ENCODE results near the gene PAPSS1.

The PAPSS1 gene

DNA sequence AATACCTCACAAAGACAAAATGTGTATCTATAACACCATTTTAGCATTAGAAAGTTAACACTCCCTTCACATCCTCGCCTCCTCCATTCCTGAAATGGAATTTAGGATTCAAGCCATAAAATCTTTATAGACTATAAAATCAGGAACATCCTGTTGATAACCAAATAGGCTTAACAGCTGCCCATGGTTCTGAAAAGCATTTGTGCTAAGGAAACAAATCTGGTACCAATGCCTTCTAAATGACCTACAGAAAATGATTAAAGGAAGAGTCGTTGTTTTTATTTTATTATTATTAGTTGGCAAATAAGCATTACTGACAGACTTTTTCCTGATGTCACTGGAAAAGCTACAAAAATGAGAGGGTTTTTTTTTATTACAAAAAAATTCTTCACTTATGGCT lies 79.8 kb downstream of the PAPSS1 start:
- no peak overlapping the region for H3K4me3 ChIP-seq (replicated peaks; ENCODE audit: low read depth, low read length)
- TF ChIP-seq, protein P1, sequence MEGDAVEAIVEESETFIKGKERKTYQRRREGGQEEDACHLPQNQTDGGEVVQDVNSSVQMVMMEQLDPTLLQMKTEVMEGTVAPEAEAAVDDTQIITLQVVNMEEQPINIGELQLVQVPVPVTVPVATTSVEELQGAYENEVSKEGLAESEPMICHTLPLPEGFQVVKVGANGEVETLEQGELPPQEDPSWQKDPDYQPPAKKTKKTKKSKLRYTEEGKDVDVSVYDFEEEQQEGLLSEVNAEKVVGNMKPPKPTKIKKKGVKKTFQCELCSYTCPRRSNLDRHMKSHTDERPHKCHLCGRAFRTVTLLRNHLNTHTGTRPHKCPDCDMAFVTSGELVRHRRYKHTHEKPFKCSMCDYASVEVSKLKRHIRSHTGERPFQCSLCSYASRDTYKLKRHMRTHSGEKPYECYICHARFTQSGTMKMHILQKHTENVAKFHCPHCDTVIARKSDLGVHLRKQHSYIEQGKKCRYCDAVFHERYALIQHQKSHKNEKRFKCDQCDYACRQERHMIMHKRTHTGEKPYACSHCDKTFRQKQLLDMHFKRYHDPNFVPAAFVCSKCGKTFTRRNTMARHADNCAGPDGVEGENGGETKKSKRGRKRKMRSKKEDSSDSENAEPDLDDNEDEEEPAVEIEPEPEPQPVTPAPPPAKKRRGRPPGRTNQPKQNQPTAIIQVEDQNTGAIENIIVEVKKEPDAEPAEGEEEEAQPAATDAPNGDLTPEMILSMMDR (IDR thresholded peaks at IDR 0.05; ENCODE audit: low read depth, low read length, missing control alignments), result no peak

DNA sequence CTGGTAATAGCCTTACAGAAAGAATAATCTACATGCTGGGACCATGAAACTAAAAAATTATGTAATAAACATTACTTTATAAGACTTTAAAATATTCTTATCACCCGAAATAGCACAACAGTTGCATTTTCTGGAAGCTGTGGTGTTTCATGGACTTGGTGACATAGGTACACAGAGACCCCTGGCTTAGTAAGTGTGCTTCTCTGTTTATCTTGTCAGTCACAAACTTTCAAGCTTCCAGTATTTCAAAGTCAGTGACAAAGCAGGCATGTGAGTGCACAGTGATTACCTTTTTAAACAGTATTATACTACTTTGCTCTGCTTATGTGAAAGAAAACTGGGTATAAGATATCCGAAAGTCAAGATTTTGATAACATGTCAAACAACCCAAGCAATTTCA lies 84.3 kb downstream of the PAPSS1 start:
- DNase-seq (ENCODE audit: extremely low read depth, low read depth), result no peak
- TF ChIP-seq, protein P1 (IDR thresholded peaks at IDR 0.05; ENCODE audit: low read depth, low read length, missing control alignments), result no peak
- H3K4me3 ChIP-seq (replicated peaks; ENCODE audit: low read depth, low read length), result no peak overlapping the region

More for the DNA sequence above, 79.8 kb downstream of the PAPSS1 start:
- DNase-seq (ENCODE audit: extremely low read depth, low read depth), result no peak

DNA sequence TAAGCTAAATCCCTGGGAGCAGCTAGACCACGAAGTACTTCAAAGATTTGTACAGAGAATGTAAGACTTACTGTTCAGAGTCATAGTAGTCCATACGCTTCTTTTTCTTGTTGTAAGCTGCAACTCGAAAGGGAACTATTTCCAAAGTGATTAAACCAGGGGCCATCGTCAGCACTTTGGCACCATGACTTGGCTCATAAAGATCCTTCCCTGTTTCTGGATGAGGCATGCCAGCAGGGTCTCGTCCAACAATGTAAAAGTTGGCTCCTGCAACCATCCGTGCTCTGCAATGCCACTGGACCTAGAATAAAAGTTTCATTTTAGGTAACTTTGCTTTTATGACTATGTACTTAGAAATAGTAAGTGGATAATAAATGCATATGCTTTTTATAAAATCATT lies 88.5 kb downstream of the PAPSS1 start:
- no peak overlapping the region for H3K4me3 ChIP-seq (replicated peaks; ENCODE audit: low read depth, low read length)
- DNase-seq (ENCODE audit: extremely low read depth, low read depth), result no peak
- TF ChIP-seq, protein P1 (IDR thresholded peaks at IDR 0.05; ENCODE audit: low read depth, low read length, missing control alignments), result no peak

DNA sequence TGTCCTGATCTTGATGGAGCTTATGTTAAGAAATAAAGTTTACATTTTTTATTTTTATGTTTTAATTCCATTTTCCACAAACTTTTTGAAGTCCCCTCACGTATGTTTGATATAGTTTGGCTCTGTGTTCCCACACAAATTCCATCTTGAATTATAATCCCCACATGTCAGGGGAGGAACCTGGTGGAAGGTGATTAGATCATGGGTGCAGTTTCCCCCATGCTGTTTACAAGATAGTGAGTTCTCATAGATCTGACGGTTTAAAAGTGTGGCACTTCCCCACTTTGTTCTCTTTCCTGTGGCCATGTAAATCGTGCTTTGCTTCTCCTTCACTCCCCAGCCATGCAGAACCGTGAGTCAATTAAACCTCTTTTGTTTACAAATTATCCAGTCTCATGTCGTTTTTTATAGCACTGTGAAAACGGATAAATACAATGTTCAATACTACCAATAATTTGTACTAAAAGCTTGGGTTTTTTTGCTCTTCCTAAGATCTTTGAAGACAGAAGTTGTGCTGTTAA lies 89.8 kb downstream of the PAPSS1 start:
- no peak for DNase-seq (ENCODE audit: extremely low read depth, low read depth)
- no peak overlapping the region for H3K4me3 ChIP-seq (replicated peaks; ENCODE audit: low read depth, low read length)
- TF ChIP-seq, protein P1 (IDR thresholded peaks at IDR 0.05; ENCODE audit: low read depth, low read length, missing control alignments), result no peak

DNA sequence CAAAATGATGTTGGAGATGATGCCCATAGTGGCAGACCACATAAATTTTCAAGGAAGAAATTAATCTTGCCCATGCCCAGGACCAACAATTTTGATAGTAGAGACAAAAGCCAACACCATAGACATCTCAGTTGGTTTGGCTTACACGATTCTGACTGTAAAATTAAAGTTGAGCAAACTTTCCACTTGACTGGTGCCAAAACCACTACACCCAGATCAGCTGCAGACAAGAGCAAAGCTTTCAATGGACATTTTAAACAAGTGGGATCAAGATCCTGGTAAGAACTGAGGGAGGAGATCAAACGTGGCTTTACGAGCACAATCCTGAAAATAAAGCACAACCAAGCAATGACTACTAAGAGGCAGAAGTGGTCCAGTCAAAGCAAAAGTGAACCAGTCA lies 90.7 kb downstream of the PAPSS1 start:
- no peak for DNase-seq (ENCODE audit: extremely low read depth, low read depth)
- no peak overlapping the region for H3K4me3 ChIP-seq (replicated peaks; ENCODE audit: low read depth, low read length)
- TF ChIP-seq, protein P1 (IDR thresholded peaks at IDR 0.05; ENCODE audit: low read depth, low read length, missing control alignments), result no peak

DNA sequence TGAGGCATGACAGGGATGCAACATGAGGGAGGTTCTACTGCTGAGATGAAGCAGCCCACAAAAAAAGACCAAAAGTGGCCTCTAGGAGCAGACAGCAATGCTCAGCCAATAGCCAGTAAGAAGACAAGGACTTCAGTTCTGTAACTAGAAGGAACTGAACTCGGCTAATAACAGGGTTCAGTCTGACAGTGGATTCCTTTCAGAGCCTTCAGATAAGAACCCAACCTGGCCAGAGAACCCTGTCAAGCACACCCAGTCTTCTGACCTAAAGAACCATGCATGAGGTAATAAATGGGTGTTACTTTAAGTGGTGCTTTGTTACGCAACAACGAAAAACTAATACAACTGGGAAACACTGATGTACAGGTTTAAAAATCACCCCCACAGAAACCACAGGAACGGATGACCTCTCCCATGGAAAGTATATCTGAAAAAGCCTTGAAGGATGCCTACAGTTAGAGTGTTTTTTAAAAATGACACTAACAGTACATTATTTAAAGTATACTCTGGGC lies 94.6 kb downstream of the PAPSS1 start:
- no peak overlapping the region for H3K4me3 ChIP-seq (replicated peaks; ENCODE audit: low read depth, low read length)
- TF ChIP-seq, protein P1 (IDR thresholded peaks at IDR 0.05; ENCODE audit: low read depth, low read length, missing control alignments), result no peak
- no peak for DNase-seq (ENCODE audit: extremely low read depth, low read depth)

DNA sequence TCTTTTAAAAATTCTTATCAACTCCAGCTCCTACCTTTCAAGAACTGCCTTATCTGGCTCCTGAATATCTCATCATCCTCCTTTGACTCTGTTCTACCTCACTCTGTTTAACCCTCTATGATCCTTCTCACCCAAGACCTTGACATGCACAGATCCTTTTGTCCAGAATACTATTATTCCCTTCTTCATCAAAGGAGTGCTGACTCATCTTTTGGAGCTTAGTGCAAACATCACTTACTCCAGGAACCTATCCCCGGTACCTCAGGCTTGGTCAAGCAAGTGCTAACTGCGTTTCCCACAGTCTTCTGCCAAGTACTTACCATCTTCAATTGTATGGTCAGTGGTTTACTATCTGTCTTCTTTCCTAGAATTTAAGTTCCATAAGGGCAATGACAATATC lies 96.0 kb downstream of the PAPSS1 start:
- TF ChIP-seq, protein P1 (IDR thresholded peaks at IDR 0.05; ENCODE audit: low read depth, low read length, missing control alignments), result no peak
- no peak overlapping the region for H3K4me3 ChIP-seq (replicated peaks; ENCODE audit: low read depth, low read length)
- DNase-seq (ENCODE audit: extremely low read depth, low read depth), result no peak
